Erythroblast (primary cell): Measurements from ENCODE around the gene SHBG.

Experiments
- GATA1 ChIP-seq: IDR thresholded peaks from 2 replicates; pipeline ENCODE4 v1.6.1; 2011; ENCODE audit warnings: low read depth, mild to moderate bottlenecking, control low read depth, low read length, moderate library complexity
- POLR2A ChIP-seq: IDR thresholded peaks from 2 replicates; pipeline ENCODE4 v1.6.1; 2011; ENCODE audit warnings: mild to moderate bottlenecking, low read length

- TF ChIP-seq POLR2A (peak; percentile 27), GATA1 (no peak)
These were observed 40.6 kb upstream of the SHBG start for GRCh38 chr17:7589204-7589868.
